ENCODE results near the gene MLLT11. TPM values are rescaled to one million over a fixed set of nuclear protein-coding genes. Genes with fewer than 3 reads are reported as not detected.

The MLLT11 gene
- 37.2 and 45.9 TPM in 2 replicates for total RNA-seq (2014; rRNA removed; shearing (Covaris generic))

- Histone ChIP-seq H3K27me3 (ENCODE audit: control insufficient read depth, insufficient read depth, low read length) (no peaks in the 10 kb centered on the region), H3K4me3 (ENCODE audit: insufficient read depth, low read depth, low read length) (peak within 1 kb of the TSS; percentile 93), H3K36me3 (replicated peaks; ENCODE audit: control insufficient read depth, insufficient read depth, low read length) (peaks cover 9% of the 10 kb centered on the region)
- peak; percentile 90 for DNase-seq
Observed at GRCh38 chr1:151060007-151060656, at the start of gene MLLT11. TSS of gene MLLT11 (plus strand) at chr1:151060397. CDS start at chr1:151067225, 6,828 bp downstream.

GRCh38 chr1:151011154-151011850 is 48.9 kb upstream of the MLLT11 start:
- no peaks in the 10 kb centered on the region for H3K27me3 ChIP-seq (ENCODE audit: control insufficient read depth, insufficient read depth, low read length)
- DNase-seq, result no peak
- H3K4me3 ChIP-seq (ENCODE audit: insufficient read depth, low read depth, low read length), result no peak overlapping the region
- no peaks in the 10 kb centered on the region for H3K36me3 ChIP-seq (replicated peaks; ENCODE audit: control insufficient read depth, insufficient read depth, low read length)

GRCh38 chr1:151012684-151013471 is 47.3 kb upstream of the MLLT11 start:
- Histone ChIP-seq H3K36me3 (replicated peaks; ENCODE audit: control insufficient read depth, insufficient read depth, low read length) (no peaks in the 10 kb centered on the region), H3K4me3 (ENCODE audit: insufficient read depth, low read depth, low read length) (no peak overlapping the region), H3K27me3 (ENCODE audit: control insufficient read depth, insufficient read depth, low read length) (no peaks in the 10 kb centered on the region)
- no peak for DNase-seq

GRCh38 chr1:151013518-151013917 is 46.7 kb upstream of the MLLT11 start:
- DNase-seq, result no peak
- no peak overlapping the region for H3K4me3 ChIP-seq (ENCODE audit: insufficient read depth, low read depth, low read length)
- no peaks in the 10 kb centered on the region for H3K36me3 ChIP-seq (replicated peaks; ENCODE audit: control insufficient read depth, insufficient read depth, low read length)
- H3K27me3 ChIP-seq (ENCODE audit: control insufficient read depth, insufficient read depth, low read length), result no peaks in the 10 kb centered on the region

GRCh38 chr1:151024540-151025146 is 35.6 kb upstream of the MLLT11 start:
- no peak overlapping the region for H3K4me3 ChIP-seq (ENCODE audit: insufficient read depth, low read depth, low read length)
- H3K27me3 ChIP-seq (ENCODE audit: control insufficient read depth, insufficient read depth, low read length), result no peaks in the 10 kb centered on the region
- peak; percentile 92 for DNase-seq
- peaks cover 10% of the 10 kb centered on the region for H3K36me3 ChIP-seq (replicated peaks; ENCODE audit: control insufficient read depth, insufficient read depth, low read length)

- no peak for DNase-seq
- Histone ChIP-seq H3K36me3 (replicated peaks; ENCODE audit: control insufficient read depth, insufficient read depth, low read length) (peaks cover 13% of the 10 kb centered on the region), H3K4me3 (ENCODE audit: insufficient read depth, low read depth, low read length) (no peak overlapping the region), H3K27me3 (ENCODE audit: control insufficient read depth, insufficient read depth, low read length) (no peaks in the 10 kb centered on the region)
Observed at GRCh38 chr1:151026460-151026859, 33.7 kb upstream of the MLLT11 start.

GRCh38 chr1:151032164-151032563 is 28.0 kb upstream of the MLLT11 start:
- H3K4me3 ChIP-seq (ENCODE audit: insufficient read depth, low read depth, low read length), result no peak overlapping the region
- no peak for DNase-seq
- H3K36me3 ChIP-seq (replicated peaks; ENCODE audit: control insufficient read depth, insufficient read depth, low read length), result peaks cover 14% of the 10 kb centered on the region
- H3K27me3 ChIP-seq (ENCODE audit: control insufficient read depth, insufficient read depth, low read length), result no peaks in the 10 kb centered on the region

GRCh38 chr1:151035167-151035566 is 25.0 kb upstream of the MLLT11 start:
- H3K27me3 ChIP-seq (ENCODE audit: control insufficient read depth, insufficient read depth, low read length), result no peaks in the 10 kb centered on the region
- no peak for DNase-seq
- H3K36me3 ChIP-seq (replicated peaks; ENCODE audit: control insufficient read depth, insufficient read depth, low read length), result peaks cover 7% of the 10 kb centered on the region
- H3K4me3 ChIP-seq (ENCODE audit: insufficient read depth, low read depth, low read length), result no peak overlapping the region

GRCh38 chr1:151036356-151036755 is 23.8 kb upstream of the MLLT11 start, which contains the start of gene BNIPL:
TSS of gene BNIPL (plus strand) at chr1:151036586. CDS start at chr1:151036726, 140 bp downstream.
- Histone ChIP-seq H3K4me3 (ENCODE audit: insufficient read depth, low read depth, low read length) (no peak within 1 kb of the TSS), H3K36me3 (replicated peaks; ENCODE audit: control insufficient read depth, insufficient read depth, low read length) (peaks cover 5% of the 10 kb centered on the region), H3K27me3 (ENCODE audit: control insufficient read depth, insufficient read depth, low read length) (no peaks in the 10 kb centered on the region)
- DNase-seq, result peak; percentile 62

GRCh38 chr1:151037032-151037431 is 23.2 kb upstream of the MLLT11 start:
- H3K36me3 ChIP-seq (replicated peaks; ENCODE audit: control insufficient read depth, insufficient read depth, low read length), result peaks cover 5% of the 10 kb centered on the region
- no peak overlapping the region for H3K4me3 ChIP-seq (ENCODE audit: insufficient read depth, low read depth, low read length)
- DNase-seq, result no peak
- no peaks in the 10 kb centered on the region for H3K27me3 ChIP-seq (ENCODE audit: control insufficient read depth, insufficient read depth, low read length)

GRCh38 chr1:151039521-151039920 is 20.7 kb upstream of the MLLT11 start:
- Histone ChIP-seq H3K4me3 (ENCODE audit: insufficient read depth, low read depth, low read length) (no peak overlapping the region), H3K27me3 (ENCODE audit: control insufficient read depth, insufficient read depth, low read length) (no peaks in the 10 kb centered on the region), H3K36me3 (replicated peaks; ENCODE audit: control insufficient read depth, insufficient read depth, low read length) (no peaks in the 10 kb centered on the region; the same call in none of the 2 replicates)
- DNase-seq, result no peak

GRCh38 chr1:151043163-151043562 is 17.0 kb upstream of the MLLT11 start:
- no peaks in the 10 kb centered on the region for H3K27me3 ChIP-seq (ENCODE audit: control insufficient read depth, insufficient read depth, low read length)
- no peak for DNase-seq
- H3K36me3 ChIP-seq (replicated peaks; ENCODE audit: control insufficient read depth, insufficient read depth, low read length), result no peaks in the 10 kb centered on the region
- H3K4me3 ChIP-seq (ENCODE audit: insufficient read depth, low read depth, low read length), result no peak overlapping the region

GRCh38 chr1:151047591-151047924 is 12.6 kb upstream of the MLLT11 start, which contains the start of gene C1orf56:
TSS of gene C1orf56 (plus strand) at chr1:151047751. CDS start at chr1:151047848, 97 bp downstream.
- Histone ChIP-seq H3K4me3 (ENCODE audit: insufficient read depth, low read depth, low read length) (peak within 1 kb of the TSS; percentile 64), H3K36me3 (replicated peaks; ENCODE audit: control insufficient read depth, insufficient read depth, low read length) (peaks cover 5% of the 10 kb centered on the region), H3K27me3 (ENCODE audit: control insufficient read depth, insufficient read depth, low read length) (no peaks in the 10 kb centered on the region)
- peak; percentile 98 for DNase-seq

- H3K27me3 ChIP-seq (ENCODE audit: control insufficient read depth, insufficient read depth, low read length), result no peaks in the 10 kb centered on the region
- peak; percentile 82 for DNase-seq
- H3K4me3 ChIP-seq (ENCODE audit: insufficient read depth, low read depth, low read length), result peak overlapping the region; percentile 64
- H3K36me3 ChIP-seq (replicated peaks; ENCODE audit: control insufficient read depth, insufficient read depth, low read length), result peaks cover 10% of the 10 kb centered on the region
Observed at GRCh38 chr1:151047925-151048644, 12.1 kb upstream of the MLLT11 start.
